EL (cell line): Measurements from ENCODE around the gene MEX3D.

Experiments used
- DNase-seq: peaks from one replicate; pipeline ENCODE4 v3.0.0-alpha.2; 2016

MEX3D gene

GRCh38 chr19:1592755-1593500, 24.8 kb upstream of the MEX3D start, which contains the start of gene MBD3:
Gene MBD3, minus strand, starts transcription at chr19:1592865. Its CDS starts 234 bp downstream, at chr19:1592631.
- peak; percentile 94 for DNase-seq

GRCh38 chr19:1592024-1592754, 24.1 kb upstream of the MEX3D start:
- DNase-seq, result peak; percentile 90

GRCh38 chr19:1591421-1592023, 23.4 kb upstream of the MEX3D start:
- peak; percentile 22 for DNase-seq

DNA sequence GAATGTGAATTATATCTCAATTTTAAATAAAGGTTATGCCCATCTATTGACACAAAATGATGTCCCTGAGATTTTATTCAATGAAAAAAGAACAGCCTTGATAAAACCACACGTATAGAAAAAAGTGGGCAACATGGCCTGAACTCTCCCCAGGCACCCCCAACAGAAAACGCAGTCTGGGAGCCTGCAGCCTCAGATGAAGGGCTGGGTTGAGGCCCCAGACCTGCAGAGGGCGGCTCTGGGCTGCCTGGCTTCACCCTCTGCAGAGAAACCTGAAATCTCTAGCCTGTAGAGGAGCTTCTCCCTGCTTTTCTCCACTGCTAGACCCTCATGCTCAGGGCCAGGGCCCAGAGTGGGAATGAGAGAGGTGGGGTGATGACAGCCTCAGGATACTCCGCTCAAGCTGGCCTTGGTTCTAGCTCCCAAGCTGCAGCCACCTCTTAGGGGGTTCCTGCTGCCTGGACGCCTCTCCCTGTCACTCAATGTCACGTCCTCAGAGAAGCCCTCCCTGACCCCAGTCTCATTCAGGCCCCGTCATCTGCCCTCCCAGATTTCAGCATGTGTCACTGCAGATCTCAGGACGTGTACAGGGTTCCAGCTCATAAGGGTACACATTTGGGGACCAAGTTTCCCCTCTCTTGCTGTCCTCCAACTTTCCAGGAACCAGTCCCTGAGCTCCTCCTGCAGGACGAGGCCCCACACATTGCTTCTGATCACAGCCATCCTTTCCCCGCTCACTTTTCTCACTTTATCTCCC, 22.7 kb upstream of the MEX3D start:
- DNase-seq, result peak; percentile 30

GRCh38 chr19:1587872-1588271, 19.7 kb upstream of the MEX3D start:
- no peak for DNase-seq

DNA sequence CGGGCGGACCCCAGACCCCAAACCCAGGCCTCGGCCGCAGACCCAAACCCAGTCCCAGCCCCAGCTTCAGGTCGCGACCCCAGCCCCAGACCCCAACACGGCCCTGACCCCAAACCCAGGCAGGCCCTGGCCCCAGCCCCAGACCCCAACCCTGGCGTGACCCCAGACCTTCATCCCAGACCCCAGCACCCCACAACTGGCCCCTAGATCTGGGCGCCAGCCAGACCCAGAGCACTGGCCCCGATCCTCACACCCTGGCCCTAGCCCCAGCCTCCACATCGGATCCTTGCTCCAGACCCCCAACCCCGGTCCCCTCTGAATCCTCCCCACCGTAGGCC, 17.1 kb upstream of the MEX3D start:
- DNase-seq, result no peak

- no peak for DNase-seq
These were observed 16.5 kb upstream of the MEX3D start for GRCh38 chr19:1584500-1585242.

- DNase-seq, result no peak
These were observed 14.1 kb upstream of the MEX3D start for GRCh38 chr19:1582201-1582600.

GRCh38 chr19:1580957-1581356, 12.8 kb upstream of the MEX3D start:
- no peak for DNase-seq

- DNase-seq, result no peak
These were observed 12.3 kb upstream of the MEX3D start for GRCh38 chr19:1580382-1580781.

GRCh38 chr19:1579222-1579621, 11.1 kb upstream of the MEX3D start:
- no peak for DNase-seq

GRCh38 chr19:1577929-1578618, 9.9 kb upstream of the MEX3D start:
- no peak for DNase-seq

GRCh38 chr19:1577090-1577928, 9.2 kb upstream of the MEX3D start:
- DNase-seq, result no peak

- no peak for DNase-seq
These were observed 8.3 kb upstream of the MEX3D start for GRCh38 chr19:1576242-1577089.

- DNase-seq, result no peak
These were observed 7.5 kb upstream of the MEX3D start for GRCh38 chr19:1575323-1576241.

DNA sequence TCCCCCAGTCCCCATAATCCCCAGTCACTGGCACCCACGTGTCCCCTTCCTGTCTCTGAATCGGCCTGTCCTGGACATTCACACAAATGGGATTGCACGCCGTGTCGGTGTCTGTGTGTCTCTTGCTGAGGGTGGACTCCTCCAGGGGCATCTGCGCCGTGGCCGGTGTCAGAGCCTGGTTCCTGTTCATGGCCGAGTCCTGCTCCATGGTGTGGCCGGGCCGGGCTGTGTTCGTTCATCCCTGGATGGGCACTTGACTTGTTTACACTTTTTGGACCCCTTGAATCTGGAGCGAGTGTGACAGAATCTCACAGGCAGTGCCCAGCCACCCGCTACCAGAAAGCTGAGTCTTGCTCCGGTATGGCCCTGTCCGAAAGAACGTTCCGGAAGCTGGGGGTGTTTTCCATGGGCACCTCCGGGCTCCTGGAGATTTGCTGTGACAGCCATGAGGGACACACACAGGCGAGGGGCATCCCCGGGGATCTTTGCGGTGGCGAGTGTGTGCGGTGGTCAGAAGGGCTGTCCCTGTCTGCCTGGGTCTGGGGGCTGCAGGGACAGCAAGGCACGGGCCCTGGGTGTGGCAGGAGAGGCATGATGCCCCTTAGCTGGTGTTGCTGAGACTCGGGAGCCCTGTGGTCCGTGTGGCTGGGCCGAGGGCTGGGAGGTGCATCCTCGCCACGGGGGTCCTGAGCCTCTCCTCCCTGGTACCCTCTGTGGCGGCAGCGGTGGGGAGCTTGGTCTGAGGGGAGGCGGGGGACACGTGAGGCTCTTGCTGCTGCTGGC, 6.4 kb upstream of the MEX3D start:
- DNase-seq, result no peak

DNA sequence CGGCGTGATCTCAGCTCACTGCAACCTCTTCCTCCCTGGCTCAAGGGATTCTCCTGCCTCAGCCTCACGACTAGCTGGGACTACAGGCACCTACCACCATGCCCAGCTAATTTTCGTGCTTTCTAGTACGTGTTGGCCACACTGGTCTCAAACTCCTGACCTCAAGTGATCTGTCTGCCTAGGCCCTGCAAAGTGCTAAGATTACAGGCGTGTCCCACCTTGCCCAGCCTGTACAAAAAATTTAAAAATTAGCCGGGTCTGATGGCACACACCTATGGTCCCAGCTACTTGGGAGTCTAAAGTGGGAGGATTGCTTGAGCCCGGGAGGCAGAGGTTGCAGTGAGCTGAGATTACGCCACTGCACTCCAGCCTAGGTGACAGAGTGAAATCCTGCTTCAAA, 4.7 kb upstream of the MEX3D start:
- no peak for DNase-seq

GRCh38 chr19:1571358-1571757, 3.2 kb upstream of the MEX3D start:
- DNase-seq, result no peak
